NCI-H2196 (cell line): ENCODE results near the gene DHX30.
"Not testable (repeated sequence)": the region's sequence is repeated elsewhere in the genome, so short reads cannot be mapped to it uniquely, and the experiment has no call there.

Experiments
- DNase-seq: peaks from one replicate; lab custom pipeline; 2025; ENCODE audit not compliant: unreplicated experiment; lab: John Stamatoyannopoulos, UW

Gene DHX30

GRCh38 chr3:47877290-47877689 lies 74.4 kb downstream of the DHX30 start:
- no peak for DNase-seq

GRCh38 chr3:47877719-47878118 lies 74.8 kb downstream of the DHX30 start:
- DNase-seq, result no peak

- DNase-seq, result no peak
Measured at GRCh38 chr3:47882338-47882737, 79.4 kb downstream of the DHX30 start.

GRCh38 chr3:47884603-47885002 lies 81.7 kb downstream of the DHX30 start:
- no peak for DNase-seq

- no peak for DNase-seq
Measured at GRCh38 chr3:47885168-47885567, 82.2 kb downstream of the DHX30 start.

GRCh38 chr3:47887991-47888390 lies 85.1 kb downstream of the DHX30 start:
- DNase-seq, result not testable (repeated sequence)

GRCh38 chr3:47888986-47889757 lies 86.2 kb downstream of the DHX30 start:
- DNase-seq, result no peak

GRCh38 chr3:47890126-47890827 lies 87.3 kb downstream of the DHX30 start:
- DNase-seq, result no peak

- DNase-seq, result no peak
Measured at GRCh38 chr3:47890828-47891612, 88.1 kb downstream of the DHX30 start.

GRCh38 chr3:47891613-47892005 lies 88.7 kb downstream of the DHX30 start:
- no peak for DNase-seq

GRCh38 chr3:47892286-47893040 lies 89.5 kb downstream of the DHX30 start:
- DNase-seq, result no peak

- no peak for DNase-seq
Measured at GRCh38 chr3:47895241-47895640, 92.3 kb downstream of the DHX30 start.

GRCh38 chr3:47896736-47897135 lies 93.8 kb downstream of the DHX30 start:
- DNase-seq, result no peak

GRCh38 chr3:47897954-47898353 lies 95.0 kb downstream of the DHX30 start:
- DNase-seq, result no peak

- no peak for DNase-seq
Measured at GRCh38 chr3:47899495-47900108, 96.7 kb downstream of the DHX30 start.
